A673 (cell line): ENCODE data around the gene P2RX2. TPM values are rescaled to one million over a fixed set of nuclear protein-coding genes. Genes with fewer than 3 reads are reported as not detected.
A peak's percentile ranks its signal among the peaks of the same experiment; 100 is the strongest.

ENCODE experiments used
- BruUV-seq: library from RNA; stranded (reverse); fragments of 400-500 nt; replicated peaks from 2 replicates; lab custom pipeline; 2021; lab: Mats Ljungman, UMichigan
- CTCF ChIA-PET: fragments of 300-600 bp; sonication (Branson Sonifier 250); formaldehyde crosslinking; loops from one replicate; lab custom pipeline; 2022; ENCODE audit warnings: antibody characterized with exemption; lab: Charles Lee
- POLR2A ChIA-PET: fragments of 300-600 bp; sonication (Branson Sonifier 250); formaldehyde crosslinking; loops from one replicate; lab custom pipeline; 2022; ENCODE audit warnings: antibody characterized with exemption; ENCODE audit not compliant: low non-redundant PET; lab: Charles Lee
- DNase-seq: peaks from one replicate; pipeline ENCODE4 v3.0.0-alpha.2; 2015; ENCODE audit warnings: low spot score
- H3K27ac ChIP-seq: fragments of 200-600 bp; sonication (generic); 2 replicates; pipeline ENCODE4 v1.5.1; 2016; ENCODE audit warnings: mixed run types, low read depth, mild to moderate bottlenecking, mixed read lengths, antibody characterized with exemption, low read length; ENCODE audit not compliant: poor library complexity, severe bottlenecking
- H3K27me3 ChIP-seq: fragments of 200-600 bp; sonication (generic); replicated peaks from 2 replicates; pipeline ENCODE4 v1.6.1; 2017; ENCODE audit warnings: mixed run types, low read depth, mild to moderate bottlenecking, mixed read lengths, antibody characterized with exemption, low read length; ENCODE audit not compliant: insufficient read depth, poor library complexity
- H3K36me3 ChIP-seq: fragments of 200-600 bp; sonication (generic); 2 replicates; pipeline ENCODE4 v1.6.1; 2016; ENCODE audit warnings: mixed run types, mild to moderate bottlenecking, mixed read lengths, antibody characterized with exemption, low read length; ENCODE audit not compliant: insufficient read depth, poor library complexity, severe bottlenecking
- H3K4me1 ChIP-seq: fragments of 200-600 bp; sonication (generic); 2 replicates; pipeline ENCODE4 v1.6.1; 2017; ENCODE audit warnings: mixed run types, mild to moderate bottlenecking, mixed read lengths, antibody characterized with exemption, low read length; ENCODE audit not compliant: insufficient read depth, poor library complexity, severe bottlenecking
- H3K4me3 ChIP-seq: fragments of 200-600 bp; sonication (generic); 2 replicates; pipeline ENCODE4 v1.5.1; 2016; ENCODE audit warnings: low read depth, mixed run types, mild to moderate bottlenecking, mixed read lengths, low read length; ENCODE audit not compliant: poor library complexity, severe bottlenecking
- H3K9me3 ChIP-seq: fragments of 200-600 bp; sonication (generic); 2 replicates; pipeline ENCODE4 v1.6.1; 2016; ENCODE audit warnings: mixed run types, low read depth, mild to moderate bottlenecking, mixed read lengths, antibody characterized with exemption, low read length; ENCODE audit not compliant: poor library complexity, severe bottlenecking
- EZH2 ChIP-seq: fragments of 200-600 bp; sonication (generic); IDR thresholded peaks from 2 replicates; pipeline ENCODE4 v1.6.1; 2017; ENCODE audit warnings: borderline replicate concordance, low read depth, mild to moderate bottlenecking, mixed read lengths, antibody characterized with exemption, low read length; ENCODE audit not compliant: poor library complexity, severe bottlenecking
- intact Hi-C: fragments of 100-400 bp; cut with micrococcal nuclease; formaldehyde crosslinking; loops from one replicate; pipeline ENCODE4 v1.10.0; 2022; ENCODE audit not compliant: unreplicated experiment
- total RNA-seq: library from RNA; stranded (reverse); gene quantifications from 2 replicates; pipeline ENCODE4 v1.2.3, GENCODE V29; 2021
- TF ChIP-seq, protein P1 (sequence below): fragments of 300-800, 200-600 bp; sonication (generic); conservative IDR thresholded peaks from 2 replicates; pipeline ENCODE4 v1.5.1; 2017; ENCODE audit warnings: low read depth, mild to moderate bottlenecking, antibody characterized with exemption, low read length, moderate library complexity, mixed read lengths

The P2RX2 gene
- total RNA-seq, 1 experiment from 2014 or later, result not detected

GRCh38 chr12:132620899-132621656 lies 2.5 kb downstream of the P2RX2 start:
- ChIA-PET POLR2A (no interaction called here), CTCF (no interaction called here)
- H3K27me3 ChIP-seq, result peaks cover 28% of the 10 kb centered on the region

GRCh38 chr12:132621657-132622435 lies 3.3 kb downstream of the P2RX2 start:
- BruUV-seq, result no TSS peak
- Histone ChIP-seq H3K36me3 (peaks cover 29% of the 10 kb centered on the region), H3K9me3 (peaks cover 8% of the 10 kb centered on the region), H3K27me3 (peaks cover 21% of the 10 kb centered on the region), H3K4me1 (peaks cover 22% of the 10 kb centered on the region), H3K4me3 (no peak overlapping the region), H3K27ac (no peak overlapping the region)
- ChIA-PET POLR2A (no interaction called here), CTCF (no interaction called here)
- DNase-seq, result no peak
- intact Hi-C loops, result no loop called here
- TF ChIP-seq, protein P1, sequence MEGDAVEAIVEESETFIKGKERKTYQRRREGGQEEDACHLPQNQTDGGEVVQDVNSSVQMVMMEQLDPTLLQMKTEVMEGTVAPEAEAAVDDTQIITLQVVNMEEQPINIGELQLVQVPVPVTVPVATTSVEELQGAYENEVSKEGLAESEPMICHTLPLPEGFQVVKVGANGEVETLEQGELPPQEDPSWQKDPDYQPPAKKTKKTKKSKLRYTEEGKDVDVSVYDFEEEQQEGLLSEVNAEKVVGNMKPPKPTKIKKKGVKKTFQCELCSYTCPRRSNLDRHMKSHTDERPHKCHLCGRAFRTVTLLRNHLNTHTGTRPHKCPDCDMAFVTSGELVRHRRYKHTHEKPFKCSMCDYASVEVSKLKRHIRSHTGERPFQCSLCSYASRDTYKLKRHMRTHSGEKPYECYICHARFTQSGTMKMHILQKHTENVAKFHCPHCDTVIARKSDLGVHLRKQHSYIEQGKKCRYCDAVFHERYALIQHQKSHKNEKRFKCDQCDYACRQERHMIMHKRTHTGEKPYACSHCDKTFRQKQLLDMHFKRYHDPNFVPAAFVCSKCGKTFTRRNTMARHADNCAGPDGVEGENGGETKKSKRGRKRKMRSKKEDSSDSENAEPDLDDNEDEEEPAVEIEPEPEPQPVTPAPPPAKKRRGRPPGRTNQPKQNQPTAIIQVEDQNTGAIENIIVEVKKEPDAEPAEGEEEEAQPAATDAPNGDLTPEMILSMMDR, result no peak
- no peak for TF ChIP-seq EZH2

More at GRCh38 chr12:132620899-132621656, 2.5 kb downstream of the P2RX2 start:
- no TSS peak for BruUV-seq
- Histone ChIP-seq H3K27ac (no peak overlapping the region), H3K9me3 (peaks cover 11% of the 10 kb centered on the region), H3K4me3 (no peak overlapping the region), H3K4me1 (peaks cover 22% of the 10 kb centered on the region), H3K36me3 (peaks cover 23% of the 10 kb centered on the region)
- DNase-seq, result no peak
- TF ChIP-seq, protein P1, result no peak
- TF ChIP-seq EZH2, result no peak
- intact Hi-C loops, result no loop called here

DNA sequence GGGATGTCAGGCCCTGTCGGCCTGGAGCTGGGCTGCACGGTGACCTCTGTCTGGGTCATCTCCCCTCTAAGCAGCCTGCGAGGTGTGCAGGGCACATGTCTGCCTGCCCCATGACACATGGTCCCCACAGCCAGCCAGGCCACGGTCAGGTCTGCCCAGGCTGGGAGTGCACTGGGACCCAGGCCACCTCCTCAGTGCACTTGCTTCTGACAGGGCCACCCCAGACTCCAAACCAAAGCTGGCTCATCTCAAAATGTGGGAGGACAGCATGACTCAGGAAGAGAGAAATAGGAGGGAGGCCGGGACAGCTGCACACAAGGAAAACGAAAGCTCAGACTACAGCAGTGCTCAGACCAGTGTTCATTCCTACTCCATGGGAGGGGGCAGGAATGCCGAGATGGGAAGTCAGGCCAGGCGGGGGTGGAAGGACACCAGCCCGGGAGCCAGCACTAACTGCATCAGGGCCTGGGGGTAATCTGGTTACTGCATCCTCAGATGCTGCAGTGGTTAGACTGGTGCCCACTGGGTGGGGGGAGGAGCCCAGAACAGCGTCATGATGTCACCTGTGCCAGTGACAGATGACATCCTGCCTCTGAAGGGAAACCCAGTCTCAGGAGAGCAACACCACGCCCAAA lies 4.0 kb downstream of the P2RX2 start:
- H3K36me3 ChIP-seq, result peaks cover 29% of the 10 kb centered on the region
- no peak overlapping the region for H3K27ac ChIP-seq
- peaks cover 14% of the 10 kb centered on the region for H3K27me3 ChIP-seq
- BruUV-seq, result no TSS peak
- no peak for TF ChIP-seq EZH2
- TF ChIP-seq, protein P1, result no peak
- ChIA-PET CTCF (no interaction called here), POLR2A (no interaction called here)
- H3K4me1 ChIP-seq, result peaks cover 22% of the 10 kb centered on the region
- DNase-seq, result peak; percentile 47
- intact Hi-C loops, result no loop called here
- peaks cover under 1% of the 10 kb centered on the region for H3K9me3 ChIP-seq
- no peak overlapping the region for H3K4me3 ChIP-seq
